Measurements from ENCODE around the gene ABTB2.

GRCh38 chr11:34124885-34125668 is 232.7 kb downstream of the ABTB2 start:
- TF ChIP-seq CTCF (IDR thresholded peaks at IDR 0.05; ENCODE audit: poor library complexity) (no peak), EZH2phosphoT487 (IDR thresholded peaks at IDR 0.05; ENCODE audit: low read depth, severe bottlenecking, unreplicated experiment) (peak; percentile 63)
